Fibroblast of skin of left biceps (primary cell): ENCODE results near the gene STK32B.
"Not testable (repeated sequence)": the region's sequence is repeated elsewhere in the genome, so short reads cannot be mapped to it uniquely, and the experiment has no call there.

ENCODE experiments used
- DNase-seq, 2 experiments: peaks; one replicate each; pipeline ENCODE4 v3.0.0-alpha.2; 2013; ENCODE audit warnings: low read depth in 2 of 2

The STK32B gene

DNA sequence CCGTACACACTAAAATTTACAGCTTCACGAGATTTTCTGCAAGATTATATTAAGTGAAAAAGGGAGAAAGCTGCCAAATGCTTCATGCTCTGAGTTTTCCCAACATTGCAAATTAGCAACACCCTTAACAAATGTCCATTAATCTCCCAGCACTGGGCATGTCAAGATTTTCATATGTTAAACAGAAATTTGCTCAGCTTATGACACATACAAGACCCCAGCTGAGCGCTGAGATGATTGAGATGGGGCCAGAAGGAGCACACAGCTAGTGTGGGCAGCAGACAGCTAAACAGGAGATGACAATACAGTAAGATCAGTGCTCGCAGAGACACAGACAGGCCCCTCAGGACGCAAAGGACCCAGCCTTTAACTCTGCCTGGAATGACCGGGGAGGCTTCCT lies 208.8 kb downstream of the STK32B start:
- no peak for DNase-seq

- DNase-seq, result no peak
These were observed 210.6 kb downstream of the STK32B start for GRCh38 chr4:5261866-5262265.

DNA sequence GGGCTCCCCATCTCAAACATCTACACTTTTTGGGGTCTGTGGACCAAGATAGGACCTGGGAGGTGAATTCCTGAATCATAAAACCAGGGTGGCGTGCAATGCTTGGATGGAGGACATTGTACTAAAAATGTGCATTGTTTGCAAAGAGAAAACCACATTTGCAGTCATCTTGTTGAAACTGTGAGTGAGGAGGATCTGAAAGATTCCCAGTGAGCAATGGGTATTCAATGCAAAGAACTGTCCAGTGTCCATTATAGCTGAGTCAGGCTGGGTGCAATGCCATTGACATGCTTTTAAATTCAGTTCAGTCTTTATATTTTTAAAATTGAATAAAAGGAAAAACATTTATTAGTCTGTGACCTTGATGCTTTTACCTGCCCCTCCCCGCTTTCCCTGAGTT lies 215.7 kb downstream of the STK32B start:
- no peak for DNase-seq

DNA sequence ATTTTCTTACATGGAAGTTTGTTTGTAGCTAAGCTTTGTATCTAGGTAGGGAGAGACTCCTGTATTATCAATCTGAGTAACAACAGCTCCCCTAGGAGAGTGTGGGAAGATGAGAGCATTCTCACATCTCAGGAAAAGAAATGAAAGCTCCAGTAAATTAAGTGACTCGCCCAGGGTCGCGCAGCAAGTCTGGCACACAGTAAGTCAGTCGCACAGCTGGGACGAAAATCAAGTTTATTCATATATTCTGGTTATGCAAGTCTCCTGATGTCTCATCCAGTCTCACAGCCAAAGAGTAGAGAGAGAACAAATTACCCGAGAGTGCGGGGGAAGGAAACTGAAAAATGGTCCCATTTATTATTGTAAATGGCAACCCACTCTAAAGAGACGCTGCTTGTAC lies 216.1 kb downstream of the STK32B start:
- no peak for DNase-seq

GRCh38 chr4:5276475-5277075 lies 225.3 kb downstream of the STK32B start:
- DNase-seq, result no peak

DNA sequence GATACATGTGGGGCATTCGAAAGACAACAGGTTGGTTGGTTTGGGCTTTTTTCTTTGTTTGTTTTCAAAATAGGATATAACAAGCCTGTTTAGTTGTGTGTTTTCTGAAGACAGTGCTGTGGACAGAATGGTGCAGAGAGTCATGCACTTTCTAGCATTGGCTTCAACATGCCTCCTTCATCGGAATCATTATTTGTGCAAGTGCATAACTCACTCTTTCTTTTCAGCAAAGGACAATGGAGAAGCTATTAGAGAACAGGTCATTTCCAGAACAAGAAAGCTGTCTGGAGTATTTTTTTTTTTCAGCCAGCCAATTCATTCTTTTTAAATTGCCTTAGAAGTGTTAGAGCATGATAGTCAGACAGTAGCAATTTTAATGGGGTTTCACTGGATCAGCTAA lies 225.8 kb downstream of the STK32B start:
- DNase-seq, result no peak

DNA sequence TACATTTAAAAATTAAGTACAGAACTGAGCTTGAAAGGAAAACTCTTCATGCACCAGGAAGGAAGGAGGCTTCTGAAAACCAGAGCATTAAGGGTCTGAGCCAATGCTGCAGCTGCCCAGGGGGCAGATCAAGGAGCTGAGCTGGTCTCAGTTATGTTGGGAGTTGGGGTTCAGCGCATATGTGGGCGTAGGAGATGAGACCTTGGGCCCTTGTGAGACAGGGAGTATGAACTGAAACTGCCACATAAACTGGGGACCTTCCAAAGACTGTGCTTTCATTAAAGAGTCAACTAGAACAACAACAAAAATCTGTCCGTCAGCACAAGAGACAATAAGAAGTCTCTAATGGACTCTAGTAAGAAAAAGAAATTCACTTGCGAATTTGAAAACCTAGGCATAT lies 226.9 kb downstream of the STK32B start:
- DNase-seq, result no peak

DNA sequence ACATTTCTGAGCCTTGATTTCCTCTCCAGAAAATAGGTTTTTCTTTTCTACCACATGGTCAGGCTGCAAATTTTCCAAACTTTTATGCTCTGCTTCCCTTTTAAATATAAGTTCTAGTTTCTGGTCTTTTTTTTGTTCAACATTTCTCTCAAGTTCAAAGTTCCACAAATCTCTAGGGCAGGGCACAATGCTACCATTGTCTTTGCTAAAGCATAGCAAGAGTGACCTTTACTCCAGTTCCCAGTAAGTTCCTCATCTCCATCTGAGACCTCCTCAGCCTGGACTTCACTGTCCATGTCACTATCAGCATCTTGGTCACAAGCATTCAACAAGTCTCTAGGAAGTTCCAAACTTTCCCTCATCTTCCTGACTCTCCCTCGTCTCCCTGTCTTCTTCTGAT lies 228.8 kb downstream of the STK32B start:
- not testable (repeated sequence) for DNase-seq

DNA sequence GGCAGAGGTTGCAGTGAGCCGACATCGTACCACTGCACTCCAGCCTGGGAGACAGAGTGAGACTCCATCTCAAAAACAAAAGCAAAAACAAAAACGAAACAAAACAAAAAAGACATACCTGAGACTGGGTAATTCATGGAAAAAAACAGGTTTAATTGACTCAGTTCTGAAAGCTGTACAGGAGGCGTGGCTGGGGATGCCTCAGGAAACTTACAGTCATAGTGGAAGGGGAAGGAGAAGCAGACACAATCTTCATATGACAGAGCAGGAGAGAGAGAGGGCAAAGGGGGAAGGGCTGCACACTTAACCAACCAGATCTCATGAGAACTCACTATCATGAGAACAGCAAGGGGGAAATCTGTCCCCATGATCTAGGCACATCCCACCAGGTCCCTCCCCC lies 229.5 kb downstream of the STK32B start:
- no peak for DNase-seq

DNA sequence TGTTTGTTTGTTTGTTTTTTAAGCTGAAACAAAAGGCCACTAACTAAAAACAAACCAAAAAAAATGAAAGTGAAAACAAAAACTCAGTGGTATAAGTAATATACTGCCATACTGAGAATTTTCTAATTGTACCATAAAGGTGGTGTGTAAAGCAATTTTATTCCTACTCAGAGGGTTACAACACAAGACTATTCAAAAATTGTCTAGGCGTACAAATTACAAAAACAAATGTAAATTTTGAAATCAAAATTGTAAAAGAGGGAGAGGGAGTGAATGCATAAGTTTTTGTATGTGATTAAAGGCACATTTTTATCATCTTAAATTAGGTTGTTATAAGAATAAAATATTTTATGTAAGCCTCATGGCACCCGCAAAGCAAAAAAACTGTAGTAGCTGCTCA lies 232.6 kb downstream of the STK32B start:
- DNase-seq, result no peak

DNA sequence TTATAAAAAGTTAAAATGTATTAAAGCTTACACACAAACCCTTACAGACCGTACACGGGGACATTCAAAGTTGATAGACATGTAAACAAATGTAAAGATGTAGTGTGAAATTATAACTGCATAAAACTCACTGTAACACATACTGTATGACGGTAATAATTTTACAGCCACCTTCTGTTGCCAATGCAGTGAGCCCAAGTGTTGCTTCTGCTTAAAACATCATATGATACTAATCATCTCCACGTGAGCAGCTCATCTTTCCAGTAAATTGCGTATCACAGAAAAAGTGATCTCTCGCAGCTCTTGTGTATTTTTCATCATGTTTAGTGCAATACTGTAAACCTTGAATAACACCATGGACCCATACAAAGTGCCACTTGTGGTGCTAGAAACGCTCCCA lies 233.2 kb downstream of the STK32B start:
- DNase-seq, result no peak

DNA sequence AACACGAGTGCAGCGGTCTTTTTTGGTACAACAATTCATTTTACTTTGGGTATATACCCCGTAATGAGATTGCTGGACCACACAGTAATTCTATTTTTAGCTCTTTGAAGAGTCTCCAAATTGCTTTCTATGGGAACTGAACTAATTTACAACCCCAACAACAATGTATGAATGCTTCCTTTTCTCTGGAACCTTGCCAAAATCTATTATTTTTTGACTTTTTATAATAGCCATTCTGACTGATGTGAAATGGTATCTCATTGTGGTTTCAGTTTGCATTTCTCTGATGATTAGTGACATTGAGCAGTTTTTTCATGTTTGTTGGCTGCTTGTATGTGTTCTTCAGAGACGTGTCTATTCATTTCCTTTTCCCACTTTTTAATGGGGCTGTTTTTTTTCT lies 240.8 kb downstream of the STK32B start:
- no peak for DNase-seq

DNA sequence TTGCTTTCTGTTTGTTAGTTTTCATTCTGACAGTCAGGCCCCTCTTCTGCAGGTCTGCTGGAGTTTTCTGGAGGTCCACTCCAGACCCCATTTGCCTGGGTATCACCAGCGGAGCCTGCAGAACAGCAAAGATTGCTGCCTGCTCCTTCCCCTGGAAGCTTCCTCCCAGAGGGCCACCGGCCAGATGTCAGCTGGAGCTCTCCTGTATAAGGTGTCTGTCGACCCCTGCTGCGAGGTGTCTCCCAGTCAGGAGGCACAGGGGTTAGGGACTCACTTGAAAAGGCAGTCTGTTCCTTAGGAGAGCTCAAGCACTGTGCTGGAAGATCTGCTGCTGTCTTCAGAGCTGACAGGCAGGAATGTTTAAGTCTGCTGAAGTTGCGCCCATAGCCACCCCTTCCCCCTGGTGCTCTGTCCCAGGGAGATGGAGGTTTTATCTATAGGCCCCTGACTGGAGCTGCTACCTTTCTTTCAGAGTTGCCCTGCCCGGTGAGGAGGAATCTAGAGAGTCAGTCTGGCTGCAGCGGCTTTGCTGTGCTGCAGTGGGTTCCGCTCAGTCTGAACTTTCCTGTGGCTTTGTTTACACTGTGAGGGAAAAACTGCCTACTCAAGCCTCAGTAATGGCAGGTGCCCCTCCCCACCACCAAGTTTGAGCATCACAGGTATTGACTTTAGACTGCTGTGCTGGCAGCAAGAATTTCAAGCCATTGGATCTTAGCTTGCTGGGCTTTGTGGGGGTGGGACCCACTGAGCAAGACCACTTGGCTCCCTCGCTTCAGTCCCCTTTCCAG lies 246.9 kb downstream of the STK32B start:
- not testable (repeated sequence) for DNase-seq

- no peak for DNase-seq
These were observed 249.0 kb downstream of the STK32B start for GRCh38 chr4:5300283-5300682.

DNA sequence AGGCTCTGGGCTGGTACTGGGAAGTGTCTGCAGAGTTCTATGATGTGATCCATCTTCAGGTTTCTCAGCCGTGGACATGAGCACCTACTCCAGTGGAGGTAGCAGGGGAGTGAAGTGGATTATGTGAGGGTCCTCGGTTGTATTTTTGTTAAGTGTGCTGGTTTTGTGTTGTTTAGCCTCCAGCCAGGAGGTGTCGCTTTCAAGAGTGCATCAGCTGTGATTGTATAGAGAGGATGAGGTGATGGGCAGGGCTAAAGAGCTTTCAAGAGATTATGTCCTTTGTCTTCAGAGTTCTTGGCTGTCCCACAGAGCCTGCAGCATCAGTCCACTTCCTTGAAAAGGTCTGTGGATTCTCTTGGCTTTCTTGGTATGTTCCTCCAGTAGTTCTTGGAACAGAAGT lies 256.6 kb downstream of the STK32B start:
- DNase-seq, result no peak

- DNase-seq, result no peak
These were observed 271.0 kb downstream of the STK32B start for GRCh38 chr4:5322321-5322720.

DNA sequence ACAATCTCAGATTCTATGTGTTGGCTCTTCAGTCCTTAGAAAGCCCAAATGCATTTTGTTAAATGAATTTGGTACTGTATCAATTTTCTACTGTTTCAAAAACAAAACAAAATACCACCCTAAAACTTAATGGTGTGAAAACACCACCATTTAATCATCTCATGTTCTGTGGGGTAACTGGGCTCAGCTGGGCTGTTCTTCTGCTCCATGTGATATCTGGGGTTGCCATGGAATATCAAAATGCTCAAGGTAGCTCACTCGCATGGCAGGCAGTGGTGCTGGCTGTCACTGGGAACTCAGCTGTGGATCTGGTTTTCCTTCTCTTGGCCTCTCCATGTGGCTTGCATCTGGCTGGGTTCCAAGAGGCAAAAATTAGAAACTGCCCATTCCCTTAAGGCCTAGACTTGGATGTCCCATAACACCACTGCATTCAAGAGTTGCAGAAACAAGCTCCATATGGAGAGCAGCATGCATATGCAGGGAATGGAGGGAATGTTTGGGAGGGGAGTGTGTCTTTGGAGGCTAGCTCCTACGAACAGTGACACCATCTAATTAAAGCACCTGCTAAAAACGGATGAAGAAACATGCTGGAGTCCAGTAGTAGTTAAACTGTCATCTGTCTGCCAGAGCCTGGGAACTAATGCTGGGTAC lies 279.2 kb downstream of the STK32B start:
- DNase-seq, result no peak

GRCh38 chr4:5337731-5338130 lies 286.5 kb downstream of the STK32B start:
- DNase-seq, result no peak

GRCh38 chr4:5338531-5338930 lies 287.3 kb downstream of the STK32B start:
- DNase-seq, result no peak

GRCh38 chr4:5340991-5341451 lies 289.7 kb downstream of the STK32B start:
- DNase-seq, result no peak

DNA sequence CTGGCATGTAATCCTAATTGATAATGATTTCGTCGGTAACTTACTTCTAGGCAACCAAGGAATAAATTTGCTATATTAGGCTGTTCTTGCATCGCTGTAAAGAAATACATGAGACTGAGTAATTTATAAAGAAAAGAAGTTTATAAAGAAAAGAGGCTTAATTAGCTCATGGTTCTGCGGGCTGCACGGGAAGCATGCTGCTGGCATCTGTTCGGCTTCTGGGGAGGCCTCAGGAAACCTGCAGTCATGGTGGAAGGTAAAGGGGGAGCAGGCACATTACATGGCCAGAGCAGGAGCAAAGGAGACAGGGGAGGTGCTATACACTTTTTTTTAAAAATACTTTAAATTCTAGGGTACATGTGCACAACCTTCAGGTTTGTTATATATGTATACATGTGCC lies 290.2 kb downstream of the STK32B start:
- DNase-seq, result no peak

DNA sequence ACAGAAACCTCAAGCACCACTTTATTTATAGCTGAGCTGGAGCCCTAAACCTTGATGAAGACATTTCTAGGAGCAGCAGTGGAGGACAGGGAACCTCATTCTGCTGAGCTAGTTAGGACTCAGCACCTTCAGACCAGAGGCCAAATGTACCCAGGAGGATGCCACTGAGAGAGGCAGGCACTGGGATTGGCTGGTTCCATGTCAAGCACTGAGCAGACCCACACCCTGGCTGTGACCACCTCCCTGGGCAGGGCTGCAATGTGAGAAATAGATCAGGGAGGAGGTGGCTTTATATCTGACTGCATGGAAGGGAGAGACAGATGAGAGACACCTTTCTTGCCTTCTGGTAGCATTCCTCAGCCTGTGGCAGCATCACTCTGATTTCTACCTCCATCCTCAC lies 304.6 kb downstream of the STK32B start:
- DNase-seq, result no peak

DNA sequence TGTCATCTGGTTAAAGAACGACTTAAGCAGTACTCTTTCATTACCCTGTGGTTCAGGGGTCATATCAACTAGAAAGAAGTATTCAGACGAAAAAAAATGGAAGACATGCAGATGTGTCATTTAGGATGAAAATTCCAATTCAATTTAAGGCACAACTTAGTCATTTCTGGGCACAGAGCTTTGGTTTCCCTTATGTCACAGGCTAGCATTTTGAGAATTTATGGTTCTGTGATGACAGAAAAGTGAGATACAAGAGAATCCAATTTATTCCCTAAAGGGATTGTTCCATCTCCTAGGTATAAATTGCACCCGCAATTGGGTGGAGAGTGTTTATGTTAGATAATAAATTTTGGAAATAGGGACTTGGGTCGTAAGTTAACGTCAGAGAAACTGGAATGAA lies 306.6 kb downstream of the STK32B start:
- no peak for DNase-seq
